ENCODE results near the gene CFAP47. TPM values are rescaled to one million over a fixed set of nuclear protein-coding genes. Genes with fewer than 3 reads are reported as not detected.

Gene CFAP47
- total RNA-seq, 1 experiment from 2014 or later = not detected

GRCh38 chrX:36198575-36198974 lies 279.0 kb downstream of the CFAP47 start (continued):
- TF ChIP-seq CTCF (IDR thresholded peaks at IDR 0.05) = no peak
- no peak for TF ChIP-seq ATF3 (CRISPR knock-in tag; conservative IDR thresholded peaks at IDR 0.05)
- TF ChIP-seq MXD4 (CRISPR knock-in tag; IDR thresholded peaks at IDR 0.05; ENCODE audit: borderline replicate concordance) = no peak

GRCh38 chrX:36199928-36200327 lies 280.4 kb downstream of the CFAP47 start:
- H3K9me3 Mint-ChIP-seq = peaks cover 3% of the 10 kb centered on the region
- CTCF ChIA-PET = no interaction called here
- no peak for DNase-seq (ENCODE audit: low spot score)
- H3K4me3 Mint-ChIP-seq = no peak overlapping the region
- POLR2A ChIA-PET = no interaction called here
- no peak overlapping the region for H3K27ac Mint-ChIP-seq
- no peak for ATAC-seq
- H3K27me3 Mint-ChIP-seq (ENCODE audit: low read depth) = no peaks in the 10 kb centered on the region
- peaks cover 20% of the 10 kb centered on the region for H3K4me1 Mint-ChIP-seq
- H3K36me3 Mint-ChIP-seq = peaks cover 12% of the 10 kb centered on the region
- no peak for TF ChIP-seq MYBL2 (CRISPR knock-in tag; IDR thresholded peaks at IDR 0.05)
- TF ChIP-seq OVOL2 (CRISPR knock-in tag; IDR thresholded peaks at IDR 0.05; ENCODE audit: borderline replicate concordance) = no peak
- TF ChIP-seq ATF1 (CRISPR knock-in tag; IDR thresholded peaks at IDR 0.05) = no peak
- no peak for TF ChIP-seq CREB1 (CRISPR knock-in tag; IDR thresholded peaks at IDR 0.05)
- no peak for TF ChIP-seq IRF2 (CRISPR knock-in tag; IDR thresholded peaks at IDR 0.05; ENCODE audit: borderline replicate concordance, low read depth)
- TF ChIP-seq E2F5 (CRISPR knock-in tag; IDR thresholded peaks at IDR 0.05) = no peak
- no peak for TF ChIP-seq ZNF263 (CRISPR knock-in tag; IDR thresholded peaks at IDR 0.05; ENCODE audit: low read depth)

- DNase-seq (ENCODE audit: low spot score) (no peak), ATAC-seq (no peak)
- Mint-ChIP-seq H3K27me3 (ENCODE audit: low read depth) (peaks cover 26% of the 10 kb centered on the region), H3K4me3 (no peak overlapping the region), H3K36me3 (no peaks in the 10 kb centered on the region), H3K9me3 (no peaks in the 10 kb centered on the region), H3K4me1 (peaks cover 44% of the 10 kb centered on the region), H3K27ac (no peak overlapping the region)
- ChIA-PET POLR2A (no interaction called here), CTCF (no interaction called here)
- TF ChIP-seq E2F4 (CRISPR knock-in tag; IDR thresholded peaks at IDR 0.05; ENCODE audit: borderline replicate concordance, low read depth) (no peak), ZNF219 (CRISPR knock-in tag; IDR thresholded peaks at IDR 0.05; ENCODE audit: borderline replicate concordance) (no peak), NR3C1 (CRISPR knock-in tag; conservative IDR thresholded peaks at IDR 0.05; ENCODE audit: low read depth) (no peak), ZNF423 (CRISPR knock-in tag; IDR thresholded peaks at IDR 0.05) (no peak), FOXJ3 (CRISPR knock-in tag; IDR thresholded peaks at IDR 0.05; ENCODE audit: borderline replicate concordance) (no peak), ERG (CRISPR knock-in tag; IDR thresholded peaks at IDR 0.05) (no peak), ZNF671 (CRISPR knock-in tag; IDR thresholded peaks at IDR 0.05) (no peak), FOXP4 (CRISPR knock-in tag; IDR thresholded peaks at IDR 0.05) (no peak), PRRX2 (CRISPR knock-in tag; IDR thresholded peaks at IDR 0.05) (no peak), GTF2I (CRISPR knock-in tag; conservative IDR thresholded peaks at IDR 0.05) (no peak), JAZF1 (CRISPR knock-in tag; IDR thresholded peaks at IDR 0.05) (no peak), NR2C2 (CRISPR knock-in tag; IDR thresholded peaks at IDR 0.05) (no peak), JUN (CRISPR knock-in tag; IDR thresholded peaks at IDR 0.05) (no peak), ATF3 (CRISPR knock-in tag; conservative IDR thresholded peaks at IDR 0.05) (no peak), ZNF512 (CRISPR knock-in tag; IDR thresholded peaks at IDR 0.05; ENCODE audit: borderline replicate concordance) (no peak)
These were observed 295.4 kb downstream of the CFAP47 start for GRCh38 chrX:36214924-36215323.
